ENCODE measurements around the gene PTPRG.

Gene PTPRG

DNA sequence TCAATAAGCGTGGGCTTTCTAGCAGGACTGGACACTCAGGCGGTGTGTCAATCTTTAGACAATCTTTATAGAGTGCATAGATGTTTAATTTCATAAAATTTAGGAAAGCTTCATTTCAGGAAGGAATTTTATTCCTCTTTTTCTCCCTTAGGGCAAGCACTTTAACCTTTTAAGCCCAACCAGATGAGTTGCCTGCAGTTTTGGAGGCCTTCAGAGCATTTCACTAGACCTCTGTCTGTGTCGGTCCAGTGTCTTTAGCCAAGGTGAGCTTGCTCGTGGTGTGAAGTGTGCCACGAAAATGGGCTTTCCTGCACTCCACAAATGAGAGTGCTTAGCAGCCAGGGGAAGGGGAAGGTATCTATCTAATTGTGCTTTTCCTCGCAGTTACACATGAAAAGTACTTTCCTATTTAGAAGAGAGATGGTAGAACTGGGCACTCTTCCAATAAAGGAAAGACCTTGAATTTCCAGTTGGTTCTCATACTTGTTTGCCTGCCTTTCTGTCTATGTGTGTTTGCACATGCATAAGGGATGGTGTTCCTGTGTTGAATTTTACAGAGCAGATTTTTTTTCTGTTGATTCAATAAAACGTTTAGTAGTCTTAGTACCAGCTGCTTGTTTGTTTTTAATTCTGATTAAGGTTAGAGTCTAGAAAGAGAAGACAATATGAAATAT is 758.3 kb downstream of the PTPRG start:
- H3K79me2 ChIP-seq (ENCODE audit: control insufficient read depth, low read length): no peaks in the 10 kb centered on the region
- no peak overlapping the region for H3K27ac ChIP-seq (ENCODE audit: low read depth, low read length)
- no peak overlapping the region for H3K4me3 ChIP-seq (ENCODE audit: low read length)
- no peaks in the 10 kb centered on the region for H3K27me3 ChIP-seq (ENCODE audit: control insufficient read depth, low read length)
- TF ChIP-seq CTCF (IDR thresholded peaks at IDR 0.05; ENCODE audit: low read depth, low read length, poor library complexity, severe bottlenecking) (no peak), EZH2phosphoT487 (IDR thresholded peaks at IDR 0.05; ENCODE audit: borderline replicate concordance, low read length) (no peak)
- no peaks in the 10 kb centered on the region for H3K9me3 ChIP-seq (ENCODE audit: control insufficient read depth, insufficient read depth, low read length)
- no peaks in the 10 kb centered on the region; the same call in 1 of the 2 replicates for H4K20me1 ChIP-seq (ENCODE audit: control insufficient read depth, insufficient read depth, low read depth, low read length)
- H3K36me3 ChIP-seq (ENCODE audit: control insufficient read depth, low read length): no peaks in the 10 kb centered on the region
- H3F3A ChIP-seq (ENCODE audit: control insufficient read depth, insufficient read depth): no peaks in the 10 kb centered on the region
- no peak overlapping the region for H3K4me2 ChIP-seq (ENCODE audit: low read length)
- H3K4me1 ChIP-seq (ENCODE audit: control insufficient read depth, low read length): no peaks in the 10 kb centered on the region
- H3K9me2 ChIP-seq (replicated peaks; ENCODE audit: control insufficient read depth, low read length): no peaks in the 10 kb centered on the region

GRCh38 chr3:62323241-62323640 is 761.9 kb downstream of the PTPRG start:
- no peaks in the 10 kb centered on the region for H3K79me2 ChIP-seq (ENCODE audit: control insufficient read depth, low read length)
- no peaks in the 10 kb centered on the region; the same call in 1 of the 2 replicates for H3K27me3 ChIP-seq (ENCODE audit: control insufficient read depth, low read length)
- no peaks in the 10 kb centered on the region for H3K9me2 ChIP-seq (replicated peaks; ENCODE audit: control insufficient read depth, low read length)
- no peaks in the 10 kb centered on the region for H3F3A ChIP-seq (ENCODE audit: control insufficient read depth, insufficient read depth)
- H3K9me3 ChIP-seq (ENCODE audit: control insufficient read depth, insufficient read depth, low read length): no peaks in the 10 kb centered on the region
- no peaks in the 10 kb centered on the region for H3K36me3 ChIP-seq (ENCODE audit: control insufficient read depth, low read length)
- H3K4me1 ChIP-seq (ENCODE audit: control insufficient read depth, low read length): no peaks in the 10 kb centered on the region
- H3K27ac ChIP-seq (ENCODE audit: low read depth, low read length): no peak overlapping the region
- no peak for TF ChIP-seq EZH2phosphoT487 (IDR thresholded peaks at IDR 0.05; ENCODE audit: borderline replicate concordance, low read length)
- TF ChIP-seq CTCF (IDR thresholded peaks at IDR 0.05; ENCODE audit: low read depth, low read length, poor library complexity, severe bottlenecking): no peak
- no peak overlapping the region for H3K4me3 ChIP-seq (ENCODE audit: low read length)
- H3K4me2 ChIP-seq (ENCODE audit: low read length): no peak overlapping the region
- H4K20me1 ChIP-seq (ENCODE audit: control insufficient read depth, insufficient read depth, low read depth, low read length): no peaks in the 10 kb centered on the region

DNA sequence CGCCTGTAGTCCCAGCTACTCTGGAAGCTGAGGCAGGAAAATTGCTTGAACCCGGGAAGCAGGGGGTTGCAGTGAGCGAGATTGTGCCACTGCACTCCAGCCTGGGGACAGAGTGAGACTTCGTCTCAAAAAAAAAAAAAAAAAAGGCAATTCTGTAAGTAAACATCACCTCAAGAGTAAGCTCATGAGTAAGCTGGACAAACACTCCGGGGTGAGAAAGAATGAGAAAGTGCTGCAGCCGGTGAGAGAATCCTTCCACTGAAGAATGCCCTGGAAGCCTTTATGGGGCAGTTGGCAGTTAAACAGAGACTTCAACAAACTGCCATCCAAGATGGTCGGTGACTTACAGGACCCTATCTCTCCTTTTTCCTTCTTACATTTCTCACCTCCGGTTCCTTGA is 764.5 kb downstream of the PTPRG start:
- H3K4me1 ChIP-seq (ENCODE audit: control insufficient read depth, low read length): no peaks in the 10 kb centered on the region
- no peaks in the 10 kb centered on the region for H4K20me1 ChIP-seq (ENCODE audit: control insufficient read depth, insufficient read depth, low read depth, low read length)
- no peaks in the 10 kb centered on the region for H3K79me2 ChIP-seq (ENCODE audit: control insufficient read depth, low read length)
- H3K9me3 ChIP-seq (ENCODE audit: control insufficient read depth, insufficient read depth, low read length): no peaks in the 10 kb centered on the region
- no peak for TF ChIP-seq EZH2phosphoT487 (IDR thresholded peaks at IDR 0.05; ENCODE audit: borderline replicate concordance, low read length)
- TF ChIP-seq CTCF (IDR thresholded peaks at IDR 0.05; ENCODE audit: low read depth, low read length, poor library complexity, severe bottlenecking): no peak
- no peaks in the 10 kb centered on the region for H3K9me2 ChIP-seq (replicated peaks; ENCODE audit: control insufficient read depth, low read length)
- no peak overlapping the region for H3K27ac ChIP-seq (ENCODE audit: low read depth, low read length)
- no peaks in the 10 kb centered on the region for H3F3A ChIP-seq (ENCODE audit: control insufficient read depth, insufficient read depth)
- H3K4me2 ChIP-seq (ENCODE audit: low read length): no peak overlapping the region
- H3K4me3 ChIP-seq (ENCODE audit: low read length): no peak overlapping the region
- H3K27me3 ChIP-seq (ENCODE audit: control insufficient read depth, low read length): no peaks in the 10 kb centered on the region; the same call in 1 of the 2 replicates
- no peaks in the 10 kb centered on the region for H3K36me3 ChIP-seq (ENCODE audit: control insufficient read depth, low read length)

All from DOHH2 (cell line).